Ishikawa (cell line): Measurements from ENCODE around the gene FARS2.

ENCODE experiments used
- CEBPB ChIP-seq: IDR thresholded peaks from 2 replicates; pipeline ENCODE4 v1.6.1; 2012
- CREB1 ChIP-seq: IDR thresholded peaks from 2 replicates; pipeline ENCODE4 v1.6.1; 2012; ENCODE audit warnings: low read depth
- EP300 ChIP-seq: IDR thresholded peaks from 2 replicates; pipeline ENCODE4 v1.6.1; 2012; ENCODE audit warnings: borderline replicate concordance
- FOXM1 ChIP-seq: IDR thresholded peaks from 2 replicates; pipeline ENCODE4 v1.6.1; 2012; ENCODE audit warnings: low read depth, borderline replicate concordance
- MAX ChIP-seq: IDR thresholded peaks from 2 replicates; pipeline ENCODE4 v1.6.1; 2012
- NFIC ChIP-seq: IDR thresholded peaks from 2 replicates; pipeline ENCODE4 v1.6.1; 2012
- RAD21 ChIP-seq: IDR thresholded peaks from 2 replicates; pipeline ENCODE4 v1.6.1; 2012; ENCODE audit warnings: low read depth
- REST ChIP-seq: IDR thresholded peaks from 2 replicates; pipeline ENCODE4 v1.6.1; 2012; ENCODE audit warnings: low read depth, mild to moderate bottlenecking
- TAF1 ChIP-seq: IDR thresholded peaks from 2 replicates; pipeline ENCODE4 v1.6.1; 2012; ENCODE audit warnings: low read depth, mild to moderate bottlenecking
- TCF12 ChIP-seq: IDR thresholded peaks from 2 replicates; pipeline ENCODE4 v1.6.1; 2012; ENCODE audit warnings: low read depth
- TEAD4 ChIP-seq: IDR thresholded peaks from 2 replicates; pipeline ENCODE4 v1.6.1; 2012
- USF1 ChIP-seq: IDR thresholded peaks from 2 replicates; pipeline ENCODE4 v1.6.1; 2012
- YY1 ChIP-seq: IDR thresholded peaks from 2 replicates; pipeline ENCODE4 v1.6.1; 2012; ENCODE audit warnings: low read depth
- ZBTB7A ChIP-seq: IDR thresholded peaks from 2 replicates; pipeline ENCODE4 v1.6.1; 2012; ENCODE audit warnings: low read depth

- TF ChIP-seq RAD21 (no peak), REST (no peak), MAX (no peak), EP300 (no peak), NFIC (no peak), USF1 (no peak), CEBPB (no peak), TAF1 (no peak), FOXM1 (no peak), YY1 (no peak), CREB1 (no peak), TCF12 (no peak), ZBTB7A (no peak), TEAD4 (no peak)
These were observed 376.4 kb downstream of the FARS2 start for GRCh38 chr6:5637714-5638113.
